Measurements from ENCODE around the gene HMX1. TPM values are rescaled to one million over a fixed set of nuclear protein-coding genes. Genes with fewer than 3 reads are reported as not detected.
A peak's percentile ranks its signal among the peaks of the same experiment; 100 is the strongest.

The HMX1 gene
- polyA plus RNA-seq, 1 donor from 2014 or later = not detected

DNA sequence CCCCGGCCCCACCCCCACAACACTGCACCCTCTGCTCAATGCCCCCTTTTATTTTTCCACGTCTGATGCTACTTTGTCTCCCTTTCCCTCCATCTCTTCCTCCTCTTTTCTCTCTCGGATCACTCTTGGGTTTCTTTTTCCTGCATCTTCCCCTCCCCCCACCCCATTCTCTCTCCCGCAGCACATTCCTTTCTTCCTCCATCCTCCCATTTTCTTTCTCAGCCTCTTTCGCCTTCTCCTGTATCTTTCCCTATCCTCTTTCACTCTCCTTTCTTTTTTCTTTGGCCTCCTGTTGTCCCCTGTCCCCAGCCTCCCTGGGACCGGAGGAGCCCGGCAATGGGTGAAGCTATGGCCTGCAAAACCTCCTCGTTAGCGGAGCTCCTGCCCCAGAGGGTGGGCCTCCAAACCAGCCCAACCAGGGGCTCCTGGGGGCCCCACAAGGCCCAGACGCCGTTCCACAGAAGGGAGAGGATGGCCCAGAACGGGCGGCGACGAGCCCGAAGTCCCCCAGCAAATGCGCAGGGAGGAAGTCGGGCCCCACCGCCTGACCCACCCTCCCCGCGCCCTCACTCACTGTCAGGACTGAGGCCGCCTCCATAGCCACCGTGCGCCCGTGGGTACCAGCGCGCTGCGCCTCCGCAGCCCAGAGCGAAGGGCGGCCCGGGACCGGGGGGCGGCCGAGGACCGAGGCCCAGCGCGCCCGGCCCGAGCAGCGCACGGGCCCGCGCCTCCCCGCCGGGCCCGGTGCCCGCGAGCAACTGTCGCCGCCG is 807 bp downstream of the HMX1 start:
- no peak overlapping the region for H3K4me3 Mint-ChIP-seq
- peaks cover 0 to 5% (median 1%) of the 10 kb centered on the region in 3 donors for H3K4me1 Mint-ChIP-seq
- no peak overlapping the region for H3K27ac Mint-ChIP-seq
- H3K27me3 Mint-ChIP-seq = peaks cover 63% of the 10 kb centered on the region
- peaks cover 2% of the 10 kb centered on the region for H3K36me3 Mint-ChIP-seq
- peaks cover 0 to 9% (median 5%) of the 10 kb centered on the region in 3 donors for H3K9me3 Mint-ChIP-seq

- peaks cover 0 to 6% (median 2%) of the 10 kb centered on the region in 3 donors for H3K9me3 Mint-ChIP-seq
- H3K4me1 Mint-ChIP-seq = peaks cover 0 to 5% (median 1%) of the 10 kb centered on the region in 3 donors
- peak overlapping the region in 2 of 4 donors; percentile 32 to 39 for H3K4me3 Mint-ChIP-seq
- H3K36me3 Mint-ChIP-seq = peaks cover 2% of the 10 kb centered on the region
- H3K27me3 Mint-ChIP-seq = peaks cover 58% of the 10 kb centered on the region
- peak overlapping the region in 2 of 3 donors; percentile 13 to 31 for H3K27ac Mint-ChIP-seq
These were observed 1.6 kb downstream of the HMX1 start for GRCh38 chr4:8869898-8870646.

- Mint-ChIP-seq H3K4me3 (no peak overlapping the region), H3K36me3 (peaks cover 2% of the 10 kb centered on the region), H3K4me1 (peaks cover 0 to 5% (median 0%) of the 10 kb centered on the region in 3 donors), H3K27ac (no peak overlapping the region), H3K27me3 (peaks cover 55% of the 10 kb centered on the region), H3K9me3 (peaks cover 0 to 6% (median 0%) of the 10 kb centered on the region in 3 donors)
These were observed 2.4 kb downstream of the HMX1 start for GRCh38 chr4:8869002-8869897.

DNA sequence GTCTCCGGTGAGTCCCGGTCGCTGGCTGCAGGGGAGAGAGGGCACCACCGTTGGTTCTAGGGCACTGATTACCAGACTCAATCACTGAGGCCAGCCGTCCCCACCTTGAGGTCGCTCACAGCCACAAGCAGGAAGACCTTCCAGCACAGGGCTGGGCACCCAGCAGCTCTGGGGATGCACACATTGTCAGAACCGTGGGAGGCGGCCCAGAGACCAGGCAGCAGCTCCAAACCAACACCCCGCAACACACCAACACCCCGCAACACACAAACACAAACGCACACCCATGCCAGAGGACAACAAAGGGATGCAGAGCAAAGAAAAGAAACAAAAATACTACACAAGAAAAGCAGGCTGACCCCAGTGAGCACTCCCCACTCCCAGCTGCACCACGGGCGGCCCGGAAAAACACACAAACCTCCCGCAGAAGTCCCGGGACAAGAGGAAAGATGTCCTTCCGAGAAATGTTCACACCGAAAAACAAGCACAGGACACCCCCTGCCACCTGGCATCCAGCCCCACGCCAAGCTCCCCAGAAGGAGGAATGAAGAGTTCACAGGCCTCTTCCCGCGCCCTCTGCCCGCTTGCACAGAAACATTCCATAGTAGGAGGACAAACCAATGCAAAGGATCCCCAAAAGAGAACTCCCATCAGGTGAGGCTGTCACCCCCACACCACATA is 3.2 kb downstream of the HMX1 start:
- peaks cover 53% of the 10 kb centered on the region for H3K27me3 Mint-ChIP-seq
- H3K4me1 Mint-ChIP-seq = peaks cover 0 to 5% (median 2%) of the 10 kb centered on the region in 3 donors
- peaks cover 0 to 5% (median 0%) of the 10 kb centered on the region in 3 donors for H3K9me3 Mint-ChIP-seq
- H3K36me3 Mint-ChIP-seq = peaks cover 2% of the 10 kb centered on the region
- no peak overlapping the region for H3K4me3 Mint-ChIP-seq
- no peak overlapping the region for H3K27ac Mint-ChIP-seq

- Mint-ChIP-seq H3K9me3 (peaks cover 0 to 4% (median 0%) of the 10 kb centered on the region in 3 donors), H3K4me1 (peaks cover 0 to 5% (median 2%) of the 10 kb centered on the region in 3 donors), H3K27ac (no peak overlapping the region), H3K27me3 (peaks cover 55% of the 10 kb centered on the region), H3K36me3 (peaks cover 2% of the 10 kb centered on the region), H3K4me3 (no peak overlapping the region)
These were observed 3.9 kb downstream of the HMX1 start for GRCh38 chr4:8867624-8868320.

DNA sequence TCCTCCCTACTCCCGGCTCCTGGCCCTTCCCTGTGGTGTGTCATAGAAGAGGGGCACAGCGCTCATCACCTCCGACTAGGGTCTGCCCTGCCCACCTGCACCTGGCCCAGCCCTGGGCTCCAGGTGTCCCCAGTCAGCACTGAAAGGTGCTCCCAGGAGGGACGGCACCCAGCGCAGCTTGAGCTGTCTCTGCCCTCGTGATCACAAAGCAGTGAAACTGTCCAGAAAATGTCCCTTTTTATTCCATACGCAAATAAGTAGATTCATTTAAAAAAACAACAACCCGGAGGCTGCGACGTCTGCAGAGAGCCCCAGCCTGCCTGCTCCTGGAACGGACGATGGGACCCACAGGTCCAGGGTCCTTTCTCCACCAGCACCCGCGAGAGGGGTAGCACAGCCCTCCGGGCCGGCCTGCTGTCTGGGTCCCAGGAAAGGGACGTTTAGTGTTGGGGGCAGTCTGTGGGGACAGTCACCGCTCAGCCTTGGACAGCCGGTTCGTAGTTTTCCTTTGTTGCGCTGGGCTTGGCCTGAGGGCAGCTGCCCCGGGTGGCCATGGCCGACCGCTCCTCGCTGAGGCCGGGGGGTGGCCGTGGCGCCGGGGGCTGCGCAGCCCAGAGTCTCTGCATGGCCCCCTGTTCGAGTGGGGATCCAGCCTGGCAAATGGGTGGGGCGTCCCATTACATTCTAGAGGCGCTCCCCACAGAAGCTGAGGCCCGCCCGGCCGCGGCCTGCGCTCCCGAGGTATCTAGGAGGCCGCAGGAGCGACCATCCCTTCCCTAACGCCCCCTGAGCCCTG is 4.6 kb downstream of the HMX1 start:
- H3K4me3 Mint-ChIP-seq = no peak overlapping the region
- peaks cover 2% of the 10 kb centered on the region for H3K36me3 Mint-ChIP-seq
- peaks cover 0 to 5% (median 2%) of the 10 kb centered on the region in 3 donors for H3K4me1 Mint-ChIP-seq
- no peak overlapping the region for H3K27ac Mint-ChIP-seq
- peaks cover 51% of the 10 kb centered on the region for H3K27me3 Mint-ChIP-seq
- peaks cover 0 to 2% (median 0%) of the 10 kb centered on the region in 3 donors for H3K9me3 Mint-ChIP-seq

DNA sequence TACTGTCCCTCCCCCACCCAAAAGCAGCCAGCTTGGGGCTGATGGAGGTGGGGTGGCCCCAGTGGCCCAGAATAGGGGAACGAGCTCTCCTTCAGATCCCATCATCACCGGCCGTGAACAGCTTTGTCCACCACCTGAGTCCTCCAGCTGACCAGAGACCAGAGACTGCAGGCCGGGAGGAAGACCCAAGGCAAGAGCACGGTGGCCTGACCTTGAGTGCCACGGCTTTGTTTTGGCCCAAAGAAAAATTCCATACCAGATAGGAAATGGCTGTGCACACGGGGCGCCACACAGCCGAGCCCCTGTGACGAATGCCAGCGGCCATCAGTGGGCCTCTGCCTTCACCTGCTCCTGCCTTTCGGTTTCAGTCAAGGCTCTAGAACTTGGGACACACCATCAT is 5.2 kb downstream of the HMX1 start:
- H3K36me3 Mint-ChIP-seq = peaks cover 2% of the 10 kb centered on the region
- peak overlapping the region in 1 of 4 donors; percentile 37 for H3K4me3 Mint-ChIP-seq
- H3K27me3 Mint-ChIP-seq = peaks cover 51% of the 10 kb centered on the region
- H3K27ac Mint-ChIP-seq = no peak overlapping the region
- peaks cover 0 to 2% (median 0%) of the 10 kb centered on the region in 3 donors for H3K9me3 Mint-ChIP-seq
- H3K4me1 Mint-ChIP-seq = peaks cover 0 to 5% (median 2%) of the 10 kb centered on the region in 3 donors

DNA sequence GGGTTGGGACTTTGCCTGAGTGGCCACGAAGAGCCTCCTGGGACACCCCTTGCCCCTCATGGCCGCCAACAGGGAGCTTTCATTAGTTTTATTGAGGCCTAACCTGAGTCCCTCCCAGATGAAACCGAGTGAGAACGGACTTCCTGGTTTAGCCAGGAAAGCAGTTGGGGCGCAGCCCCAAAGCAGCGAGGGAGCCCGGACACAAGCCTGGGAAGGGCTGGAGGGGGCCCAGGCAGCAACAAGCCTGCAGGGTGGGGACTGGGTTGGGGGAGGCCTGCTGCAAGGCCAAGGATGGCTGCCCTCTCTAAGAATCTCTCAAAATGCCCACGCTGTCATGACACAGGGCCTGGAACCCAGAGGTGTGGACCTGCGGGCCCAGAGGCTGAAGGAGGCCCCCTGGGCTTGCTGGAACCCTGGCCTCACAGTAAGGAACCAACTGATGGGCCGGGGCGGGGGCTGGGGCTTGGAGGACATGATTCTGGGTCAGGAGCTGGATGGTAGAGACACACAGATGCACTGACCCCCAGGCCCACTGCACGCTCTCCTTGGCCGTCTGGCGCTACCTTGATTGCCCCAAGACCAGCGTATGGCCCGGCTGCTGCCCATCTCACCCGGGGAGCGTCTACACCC is 5.8 kb downstream of the HMX1 start:
- no peak overlapping the region for H3K27ac Mint-ChIP-seq
- H3K27me3 Mint-ChIP-seq = peaks cover 52% of the 10 kb centered on the region

DNA sequence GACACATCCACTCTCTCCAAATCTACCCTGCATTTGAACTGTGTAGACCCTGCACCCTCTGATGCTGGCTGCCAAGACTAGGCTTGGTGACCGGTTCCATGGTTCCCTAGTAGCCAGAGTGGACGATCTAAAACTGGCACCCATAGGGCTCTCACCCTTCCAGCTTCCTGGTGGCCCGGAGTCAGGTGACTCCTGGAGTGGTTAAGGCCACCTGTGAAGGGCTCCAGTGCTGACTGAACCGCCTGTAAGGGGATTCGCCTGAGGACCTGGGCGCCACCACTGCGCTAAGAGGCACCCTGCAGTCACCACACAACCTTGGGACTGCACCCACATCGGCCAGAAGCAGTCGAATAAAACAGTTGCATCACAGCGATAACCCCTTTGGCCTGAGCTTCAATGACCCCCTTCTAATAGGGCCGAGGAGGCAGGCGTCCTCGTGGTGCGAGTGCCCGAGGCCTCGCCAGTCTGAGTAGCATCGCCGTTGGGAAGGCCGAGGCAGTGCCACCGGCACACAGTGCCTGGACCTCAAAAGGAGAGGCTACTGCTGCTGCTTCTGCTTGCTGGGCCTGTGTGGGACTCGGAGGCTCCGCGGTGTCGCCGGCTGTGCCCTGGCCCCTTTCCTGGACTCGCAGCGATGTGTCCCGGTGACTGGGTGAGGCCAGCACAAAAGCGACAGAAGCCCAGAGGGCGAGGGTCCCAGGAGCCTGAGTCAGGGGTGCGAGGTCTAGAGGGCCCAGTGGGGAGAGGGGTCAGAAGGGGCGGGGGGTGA is 6.5 kb downstream of the HMX1 start:
- peaks cover 51% of the 10 kb centered on the region for H3K27me3 Mint-ChIP-seq
- no peak overlapping the region for H3K4me3 Mint-ChIP-seq
- peaks cover 2% of the 10 kb centered on the region for H3K36me3 Mint-ChIP-seq
- H3K27ac Mint-ChIP-seq = no peak overlapping the region
- H3K4me1 Mint-ChIP-seq = peaks cover 0 to 5% (median 2%) of the 10 kb centered on the region in 3 donors
- peaks cover 0 to 2% (median 0%) of the 10 kb centered on the region in 3 donors for H3K9me3 Mint-ChIP-seq

More for the DNA sequence above, 5.8 kb downstream of the HMX1 start:
- H3K36me3 Mint-ChIP-seq = peaks cover 2% of the 10 kb centered on the region
- H3K4me3 Mint-ChIP-seq = no peak overlapping the region
- peaks cover 0 to 5% (median 2%) of the 10 kb centered on the region in 3 donors for H3K4me1 Mint-ChIP-seq
- peaks cover 0 to 2% (median 0%) of the 10 kb centered on the region in 3 donors for H3K9me3 Mint-ChIP-seq

- H3K4me3 Mint-ChIP-seq = no peak overlapping the region
These were observed 7.7 kb downstream of the HMX1 start for GRCh38 chr4:8863686-8864682.

More at GRCh38 chr4:8863686-8864682, 7.7 kb downstream of the HMX1 start:
- H3K36me3 Mint-ChIP-seq = peaks cover 2% of the 10 kb centered on the region
- peaks cover 0 to 5% (median 2%) of the 10 kb centered on the region in 3 donors for H3K4me1 Mint-ChIP-seq
- peaks cover 0 to 2% (median 0%) of the 10 kb centered on the region in 3 donors for H3K9me3 Mint-ChIP-seq
- peaks cover 50% of the 10 kb centered on the region for H3K27me3 Mint-ChIP-seq
- no peak overlapping the region for H3K27ac Mint-ChIP-seq

Data from IgD-negative memory B cell (primary cell).